ENCODE results near the gene ESCO1. TPM values are rescaled to one million over a fixed set of nuclear protein-coding genes. Genes with fewer than 3 reads are reported as not detected.

ESCO1 gene
- total and polyA plus RNA-seq, 2 of the 13 experiments (the other 11 are each of a cell fraction or from before 2014, with no cell fraction given): 6.3 to 19.4 TPM

GRCh38 chr18:21483051-21483450 is 117.5 kb downstream of the ESCO1 start (continued):
- TF ChIP-seq TIGD3 (CRISPR knock-in tag; IDR thresholded peaks at IDR 0.05; ENCODE audit: borderline replicate concordance) (no peak), ZNF639 (CRISPR knock-in tag; conservative IDR thresholded peaks at IDR 0.05) (no peak), ZBTB14 (CRISPR knock-in tag; IDR thresholded peaks at IDR 0.05) (no peak), ARID3A (IDR thresholded peaks at IDR 0.05; ENCODE audit: low read depth, low read length) (no peak), ZNF264 (CRISPR knock-in tag; IDR thresholded peaks at IDR 0.05) (no peak), ZNF782 (CRISPR knock-in tag; IDR thresholded peaks at IDR 0.05; ENCODE audit: borderline replicate concordance) (no peak), ZNF792 (CRISPR knock-in tag; IDR thresholded peaks at IDR 0.05) (no peak), ZNF83 (CRISPR knock-in tag; IDR thresholded peaks at IDR 0.05; ENCODE audit: borderline replicate concordance) (no peak), ZNF772 (CRISPR knock-in tag; IDR thresholded peaks at IDR 0.05) (no peak), STAT5B (CRISPR knock-in tag; IDR thresholded peaks at IDR 0.05) (no peak), PHF5A (CRISPR knock-in tag; IDR thresholded peaks at IDR 0.05; ENCODE audit: low read depth, unreplicated experiment) (no peak)
